HG02870 (cell line): Measurements from ENCODE around the gene EEPD1.

Source experiments
- ATAC-seq: cut with Tn5 transposase; IDR thresholded peaks from one replicate; pipeline ENCODE4 v1.9.1; 2021; ENCODE audit warnings: mild to moderate bottlenecking, moderate library complexity; ENCODE audit not compliant: unreplicated experiment

Gene EEPD1

GRCh38 chr7:36154255-36155212 is 1.5 kb downstream of the EEPD1 start:
- no peak for ATAC-seq

- no peak for ATAC-seq
These were observed 2.8 kb downstream of the EEPD1 start for GRCh38 chr7:36155811-36156361.

GRCh38 chr7:36157527-36158320 is 4.7 kb downstream of the EEPD1 start:
- no peak for ATAC-seq

DNA sequence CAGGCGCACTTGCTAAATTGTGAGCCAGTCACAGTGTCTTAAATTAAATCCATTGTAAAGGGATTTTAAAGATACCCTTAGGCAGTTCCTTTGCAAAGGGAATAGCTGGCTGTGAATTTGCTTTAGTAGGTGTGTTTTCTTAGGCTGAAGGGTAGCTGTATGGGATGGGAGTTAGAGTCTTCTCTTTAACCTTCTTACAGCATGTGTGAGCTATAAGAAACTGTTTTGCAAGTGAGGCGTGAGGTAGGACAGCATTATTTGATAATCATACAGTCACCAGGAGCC is 5.2 kb downstream of the EEPD1 start:
- ATAC-seq: no peak

GRCh38 chr7:36159618-36160017 is 6.6 kb downstream of the EEPD1 start:
- ATAC-seq: no peak

- ATAC-seq: no peak
These were observed 7.3 kb downstream of the EEPD1 start for GRCh38 chr7:36160313-36160712.

DNA sequence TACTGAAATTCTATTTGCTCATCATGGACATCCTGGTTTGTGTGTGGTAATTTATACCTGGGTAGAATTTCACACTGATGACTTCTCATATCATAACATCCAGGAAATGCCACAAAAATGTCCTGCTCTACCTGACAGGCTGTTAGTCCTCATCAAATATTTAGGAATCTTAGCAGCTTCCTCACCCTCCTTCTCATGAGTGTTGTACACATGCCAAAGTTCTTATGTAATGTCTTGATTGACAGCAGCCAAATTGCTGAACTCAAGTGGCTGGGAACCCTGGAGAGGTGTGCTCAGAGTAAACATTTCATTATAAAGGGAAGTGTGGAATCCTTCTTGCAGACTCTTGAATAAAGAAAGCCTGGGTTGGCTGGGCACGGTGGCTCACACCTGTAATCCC is 8.9 kb downstream of the EEPD1 start:
- ATAC-seq: no peak

GRCh38 chr7:36165059-36165458 is 12.0 kb downstream of the EEPD1 start:
- ATAC-seq: no peak

- ATAC-seq: no peak
These were observed 12.7 kb downstream of the EEPD1 start for GRCh38 chr7:36165802-36166201.

- ATAC-seq: no peak
These were observed 14.5 kb downstream of the EEPD1 start for GRCh38 chr7:36167403-36168050.

- no peak for ATAC-seq
These were observed 18.4 kb downstream of the EEPD1 start for GRCh38 chr7:36171503-36171902.

DNA sequence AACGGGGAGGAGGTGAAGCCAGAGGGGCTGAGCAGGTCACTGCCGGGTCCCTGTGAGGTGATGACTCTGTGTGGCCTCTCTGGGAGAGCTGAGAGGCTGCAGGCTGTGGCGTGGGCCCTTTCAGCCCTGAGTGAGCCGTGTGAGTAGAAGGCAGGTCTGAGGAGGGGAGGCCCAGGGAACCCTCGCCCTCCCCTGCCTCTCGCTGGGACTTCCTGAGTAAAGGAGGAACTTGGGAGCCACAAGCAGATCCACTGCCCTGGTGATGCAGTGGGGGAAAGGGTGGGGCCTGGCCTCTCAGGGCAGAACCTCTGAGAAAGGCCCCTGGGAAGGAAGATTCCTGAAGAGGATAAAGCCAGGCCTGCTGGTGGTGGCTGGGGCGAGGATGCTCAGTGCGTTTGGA is 22.8 kb downstream of the EEPD1 start:
- ATAC-seq: no peak

- no peak for ATAC-seq
These were observed 23.6 kb downstream of the EEPD1 start for GRCh38 chr7:36176697-36177096.

DNA sequence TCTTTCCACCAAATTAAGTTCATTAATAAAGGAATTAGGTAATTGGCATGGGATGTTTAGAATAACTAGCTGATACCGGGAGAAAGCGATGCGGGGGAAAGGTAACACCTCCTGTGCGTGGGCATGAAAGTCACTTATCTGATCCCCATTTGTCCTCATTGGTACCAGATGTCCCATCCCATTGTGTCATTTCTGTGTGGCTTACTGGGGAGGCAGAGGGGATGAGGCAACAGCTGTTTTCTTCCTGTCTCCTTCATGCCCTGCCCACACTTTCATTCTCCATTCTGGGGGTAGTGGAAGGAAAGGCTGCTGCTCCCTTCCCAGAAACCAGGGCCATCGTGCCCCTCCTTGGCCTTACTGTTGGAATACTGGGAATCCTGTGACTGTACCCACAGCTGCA is 27.1 kb downstream of the EEPD1 start:
- no peak for ATAC-seq

GRCh38 chr7:36181668-36182067 is 28.6 kb downstream of the EEPD1 start:
- ATAC-seq: no peak

DNA sequence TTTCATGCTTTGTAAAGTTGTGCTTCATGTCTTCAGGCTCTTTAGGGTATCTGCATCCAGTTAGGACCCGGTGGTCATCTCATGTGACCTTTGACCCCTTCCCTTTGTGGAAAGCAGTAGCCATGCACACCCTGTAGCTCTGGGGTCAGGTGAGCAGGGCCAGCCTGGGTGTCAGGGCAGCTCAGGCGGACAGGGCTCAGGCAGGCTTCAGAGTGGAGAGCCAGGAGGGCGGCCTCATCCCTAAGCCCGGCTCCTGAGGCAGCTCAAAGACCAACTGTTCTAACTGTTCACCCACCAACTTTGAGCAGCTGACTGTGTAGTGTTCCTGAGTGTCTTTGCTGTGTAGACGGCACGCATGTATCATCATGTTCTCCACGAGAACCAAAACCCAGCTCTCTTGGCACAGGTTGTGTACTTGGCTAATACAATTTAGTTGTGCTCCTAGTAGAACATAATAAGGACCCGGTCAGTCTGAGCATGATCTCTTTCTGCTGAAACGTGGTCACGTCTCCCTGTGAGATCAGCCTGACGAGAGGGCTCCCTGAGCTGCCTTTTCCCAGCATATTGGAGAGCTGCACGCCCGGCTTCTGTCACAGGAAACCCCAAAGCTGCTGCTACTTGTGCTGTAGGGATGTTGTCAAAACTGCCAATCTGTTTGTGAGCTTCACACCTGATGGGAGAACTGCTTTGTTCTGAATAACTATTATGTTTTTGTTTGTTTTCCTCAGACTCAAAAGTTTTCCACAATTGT is 30.0 kb downstream of the EEPD1 start:
- no peak for ATAC-seq

DNA sequence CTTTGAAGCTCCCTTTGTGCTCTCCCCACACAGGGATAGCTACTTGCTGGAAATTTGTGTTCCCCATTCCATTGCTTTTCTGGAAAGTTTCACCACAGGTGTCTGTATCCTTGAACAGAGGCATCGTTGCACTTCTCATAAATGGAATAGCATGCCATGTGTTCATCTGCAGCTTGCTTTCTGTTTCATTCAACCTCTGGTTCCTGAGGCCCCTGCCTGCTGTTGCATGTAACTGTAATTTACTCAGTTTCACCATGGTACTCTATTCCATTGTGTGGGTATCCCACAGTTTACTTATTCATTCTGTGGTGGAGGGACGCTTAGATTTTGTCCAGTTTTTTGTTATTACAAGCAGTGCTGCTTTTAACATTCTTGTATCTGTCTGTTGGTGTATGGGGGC is 32.0 kb downstream of the EEPD1 start:
- no peak for ATAC-seq

GRCh38 chr7:36185756-36186155 is 32.7 kb downstream of the EEPD1 start:
- ATAC-seq: no peak

- ATAC-seq: no peak
These were observed 33.5 kb downstream of the EEPD1 start for GRCh38 chr7:36186359-36187121.

DNA sequence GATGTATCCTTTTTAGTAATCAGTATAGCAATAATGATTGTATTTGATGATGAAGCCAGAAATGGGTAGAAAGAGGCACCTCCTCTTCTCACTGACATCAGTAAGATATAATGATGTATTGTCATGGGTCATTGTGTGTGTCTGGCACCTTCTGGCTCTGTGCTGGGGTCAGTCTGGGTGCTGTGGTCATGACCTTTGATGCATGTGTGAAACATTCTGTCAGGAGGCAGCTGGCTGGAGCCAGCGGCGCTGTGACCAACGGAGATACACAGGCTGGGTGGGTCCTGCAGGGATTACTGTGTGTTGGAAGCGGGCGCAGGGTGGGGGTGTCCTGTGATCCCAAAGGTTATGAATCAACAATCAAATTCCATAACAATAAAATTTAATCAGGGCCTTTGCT is 35.2 kb downstream of the EEPD1 start:
- ATAC-seq: no peak
